ENCODE results near the gene IGF2R.

IGF2R gene

DNA sequence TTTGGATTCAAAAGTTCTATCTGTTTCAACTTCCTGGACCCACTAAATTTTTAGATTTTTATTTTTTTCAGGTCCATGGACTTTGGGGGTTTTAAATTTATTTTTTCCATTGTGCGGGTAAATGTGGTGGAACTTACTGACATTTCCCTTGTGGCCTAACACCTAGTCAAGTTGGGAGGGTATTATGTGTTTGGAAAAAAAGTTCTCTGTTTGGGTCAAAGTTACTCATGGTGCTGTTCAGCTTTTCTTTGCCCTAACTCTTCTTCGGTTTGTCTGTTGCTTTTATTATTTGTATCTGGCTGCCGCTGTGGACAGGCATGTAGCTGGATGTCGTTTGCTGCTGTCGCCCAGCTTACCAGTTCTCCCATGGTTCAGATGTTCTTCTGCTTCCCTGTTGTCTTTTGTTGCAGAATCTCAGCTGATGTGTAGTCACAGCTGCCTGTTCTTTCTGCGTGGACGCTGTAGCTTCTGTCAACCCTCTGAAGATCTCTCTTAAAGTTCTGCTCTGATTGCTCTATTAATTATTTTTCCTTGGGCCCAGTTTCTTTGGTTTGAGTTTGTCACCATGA lies 7.9 kb downstream of the IGF2R start:
- no peak for DNase-seq (ENCODE audit: low spot score in 2 of 2)
- Histone ChIP-seq H3K9me3 (no peaks in the 10 kb centered on the region), H3K4me1 (peaks cover 15% of the 10 kb centered on the region), H3K4me3 (no peak overlapping the region), H3K36me3 (replicated peaks) (no peaks in the 10 kb centered on the region), H3K27me3 (ENCODE audit: low read depth) (no peaks in the 10 kb centered on the region)
- in situ Hi-C loops (cut with MboI; ENCODE audit: low sequenced_read_pairs), result no loop called here

DNA sequence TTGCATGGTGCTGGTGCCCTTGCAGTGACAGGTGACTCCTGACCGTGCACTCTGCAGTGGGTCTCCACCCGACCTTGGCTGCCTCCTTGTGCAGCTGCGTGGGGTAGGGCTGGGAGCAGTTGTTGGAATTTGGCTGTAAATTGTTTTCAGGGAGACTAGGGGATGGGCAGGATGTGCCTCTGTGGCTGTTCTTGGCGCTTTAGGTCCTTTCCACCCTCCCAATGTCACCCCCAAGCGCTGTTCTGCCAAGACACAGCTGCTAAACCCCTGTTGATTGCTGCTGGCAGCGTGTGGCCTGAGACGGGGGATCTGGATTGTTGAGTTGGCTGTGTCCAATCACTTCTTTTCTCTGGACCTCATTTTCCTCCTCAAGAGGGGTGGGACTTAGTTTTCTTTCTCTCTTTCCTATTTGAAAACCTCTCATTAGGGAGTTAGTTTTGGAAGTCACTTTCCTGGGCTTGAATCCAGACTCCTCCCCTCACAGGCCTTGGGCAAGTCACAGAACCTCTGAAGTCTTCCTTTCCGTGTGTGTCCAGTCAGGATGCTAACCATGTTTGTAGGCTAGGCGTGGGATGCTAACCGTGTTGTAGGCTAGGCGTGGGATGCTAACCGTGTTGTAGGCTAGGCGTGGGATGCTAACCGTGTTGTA lies 8.5 kb downstream of the IGF2R start:
- no peak overlapping the region for H3K4me3 ChIP-seq
- H3K36me3 ChIP-seq (replicated peaks), result no peaks in the 10 kb centered on the region
- H3K9me3 ChIP-seq, result no peaks in the 10 kb centered on the region
- no peaks in the 10 kb centered on the region for H3K27me3 ChIP-seq (ENCODE audit: low read depth)
- DNase-seq (ENCODE audit: low spot score in 2 of 2), result peak in 1 of 2 experiments; percentile 23
- in situ Hi-C loops (cut with MboI; ENCODE audit: low sequenced_read_pairs), result no loop called here
- H3K4me1 ChIP-seq, result peaks cover 15% of the 10 kb centered on the region

DNA sequence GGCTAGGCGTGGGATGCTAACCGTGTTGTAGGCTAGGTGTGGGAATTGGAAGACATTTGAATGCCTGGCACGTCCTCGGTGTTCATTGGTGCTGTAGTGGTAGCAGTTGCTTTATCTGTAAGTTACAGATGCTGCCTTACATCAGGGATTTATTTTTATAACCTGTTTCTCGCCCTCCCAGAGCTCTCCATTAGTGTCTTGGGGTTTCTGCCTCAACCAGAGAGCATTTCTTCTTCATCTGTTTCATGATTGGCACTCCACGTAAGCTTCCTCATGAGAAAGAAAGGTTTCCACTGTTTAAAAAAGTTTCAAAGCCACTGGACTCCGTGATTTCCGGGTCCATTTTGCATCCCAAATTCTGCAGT lies 9.0 kb downstream of the IGF2R start:
- Histone ChIP-seq H3K27me3 (ENCODE audit: low read depth) (no peaks in the 10 kb centered on the region), H3K4me1 (peaks cover 15% of the 10 kb centered on the region), H3K36me3 (replicated peaks) (no peaks in the 10 kb centered on the region), H3K4me3 (no peak overlapping the region), H3K9me3 (no peaks in the 10 kb centered on the region)
- in situ Hi-C loops (cut with MboI; ENCODE audit: low sequenced_read_pairs), result no loop called here
- no peak for DNase-seq (ENCODE audit: low spot score in 2 of 2)

DNA sequence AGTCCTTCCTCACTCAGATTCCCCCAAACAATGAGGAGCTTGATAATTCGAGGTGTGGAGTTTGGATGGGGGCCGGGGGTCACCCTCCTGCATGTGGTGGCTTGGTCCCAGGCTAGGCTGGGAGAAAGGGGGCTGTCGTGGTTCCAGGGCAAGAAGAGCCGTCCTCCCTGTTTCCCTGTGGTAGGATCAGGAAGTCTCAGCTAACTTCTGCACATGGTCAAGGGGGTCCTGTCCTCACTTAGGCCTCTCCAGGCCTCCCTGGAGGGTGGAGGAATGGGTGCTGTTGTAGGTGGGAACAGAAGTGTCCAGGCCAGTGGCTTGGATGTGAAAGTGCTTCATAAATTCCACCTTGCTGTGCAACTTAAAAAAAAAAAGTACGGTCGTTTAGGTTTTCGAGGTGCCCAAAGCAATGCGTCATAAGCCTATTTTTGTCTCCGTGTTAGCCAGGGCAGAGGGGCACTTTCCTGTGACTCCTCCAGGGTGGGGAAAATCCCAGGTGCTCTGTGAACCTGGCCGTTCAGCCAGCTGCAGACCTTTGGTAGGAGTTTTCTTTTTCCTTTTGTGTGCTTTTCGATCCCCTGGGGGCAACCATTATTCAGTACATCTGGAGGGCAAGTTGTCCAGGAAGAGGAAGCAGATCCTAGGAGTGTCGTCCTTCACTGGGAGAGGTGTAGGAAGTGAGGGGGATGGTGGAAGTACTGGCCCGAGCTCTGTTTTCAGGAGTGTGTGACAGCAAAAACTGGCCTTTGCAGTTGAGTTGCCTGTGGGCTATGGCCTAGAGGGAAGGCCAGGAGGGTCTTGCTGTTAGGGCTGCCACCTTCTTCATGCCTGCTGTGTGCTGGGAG lies 9.6 kb downstream of the IGF2R start:
- no peaks in the 10 kb centered on the region for H3K27me3 ChIP-seq (ENCODE audit: low read depth)
- peaks cover 15% of the 10 kb centered on the region for H3K4me1 ChIP-seq
- no peaks in the 10 kb centered on the region for H3K9me3 ChIP-seq
- peak in 1 of 2 experiments; percentile 37 for DNase-seq (ENCODE audit: low spot score in 2 of 2)
- in situ Hi-C loops (cut with MboI; ENCODE audit: low sequenced_read_pairs), result no loop called here
- no peak overlapping the region for H3K4me3 ChIP-seq
- H3K36me3 ChIP-seq (replicated peaks), result no peaks in the 10 kb centered on the region

DNA sequence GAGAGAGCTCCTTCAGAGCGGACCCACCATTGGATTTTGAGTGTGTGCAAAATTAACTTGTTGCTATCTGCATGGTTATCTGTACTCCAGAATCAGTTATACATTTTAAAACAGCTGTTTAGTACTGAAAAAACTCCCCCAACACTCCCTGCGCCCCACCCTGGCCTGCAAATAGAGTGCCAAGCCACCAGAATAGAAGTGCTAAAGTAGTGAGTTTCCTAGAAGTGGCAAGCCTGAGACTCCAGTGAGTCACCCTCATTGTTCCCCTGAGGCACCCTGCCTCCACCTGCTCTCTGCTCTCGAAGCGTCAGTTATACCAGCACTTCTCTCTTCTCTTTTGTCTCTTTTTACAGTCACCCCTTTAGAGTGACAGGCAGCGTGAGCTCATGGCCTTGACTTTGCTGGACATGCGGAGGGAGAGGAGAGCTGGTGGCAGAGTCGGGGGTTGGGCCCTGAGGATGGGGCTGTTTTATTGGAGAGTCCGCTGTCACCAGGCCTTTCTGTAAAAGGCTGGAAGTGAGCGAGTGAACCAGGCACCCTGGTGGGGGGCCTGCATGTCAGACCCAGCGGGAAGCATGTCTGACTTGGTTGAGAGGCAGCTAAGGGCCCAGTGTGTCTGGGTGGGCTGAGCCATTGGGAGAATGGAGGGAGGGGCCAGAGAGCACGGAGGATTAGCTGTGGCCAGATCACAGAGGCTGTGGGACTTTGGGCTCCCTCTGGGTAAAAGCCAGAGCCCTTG lies 10.4 kb downstream of the IGF2R start:
- Histone ChIP-seq H3K4me1 (peaks cover 15% of the 10 kb centered on the region), H3K9me3 (no peaks in the 10 kb centered on the region), H3K27me3 (ENCODE audit: low read depth) (no peaks in the 10 kb centered on the region), H3K36me3 (replicated peaks) (no peaks in the 10 kb centered on the region), H3K4me3 (no peak overlapping the region)
- peak; percentile 56 to 63 for DNase-seq (ENCODE audit: low spot score in 2 of 2)
- in situ Hi-C loops (cut with MboI; ENCODE audit: low sequenced_read_pairs), result no loop called here

DNA sequence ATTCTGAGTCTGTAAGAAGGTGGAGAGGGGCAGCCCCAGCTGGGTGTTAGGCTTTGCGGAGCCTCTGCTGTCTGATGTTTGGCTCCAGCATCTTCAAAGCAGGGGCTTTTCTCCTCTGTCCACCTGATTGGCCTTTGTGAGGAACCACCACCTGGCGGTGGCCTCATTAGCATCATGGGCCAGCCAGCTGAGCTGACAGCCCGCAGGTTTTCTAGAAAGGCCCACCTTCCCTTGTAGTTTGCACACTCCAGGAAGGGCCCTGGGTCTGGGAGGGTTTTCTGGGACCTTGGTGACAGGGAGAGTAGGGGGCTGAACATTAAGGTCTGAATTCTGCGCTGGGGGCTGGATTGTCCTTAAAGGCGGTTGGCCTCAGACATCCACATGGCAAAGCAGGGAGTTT lies 11.6 kb downstream of the IGF2R start:
- DNase-seq (ENCODE audit: low spot score in 2 of 2), result no peak
- no peaks in the 10 kb centered on the region for H3K27me3 ChIP-seq (ENCODE audit: low read depth)
- peaks cover 15% of the 10 kb centered on the region for H3K4me1 ChIP-seq
- H3K9me3 ChIP-seq, result no peaks in the 10 kb centered on the region
- in situ Hi-C loops (cut with MboI; ENCODE audit: low sequenced_read_pairs), result no loop called here
- no peaks in the 10 kb centered on the region for H3K36me3 ChIP-seq (replicated peaks)
- no peak overlapping the region for H3K4me3 ChIP-seq

DNA sequence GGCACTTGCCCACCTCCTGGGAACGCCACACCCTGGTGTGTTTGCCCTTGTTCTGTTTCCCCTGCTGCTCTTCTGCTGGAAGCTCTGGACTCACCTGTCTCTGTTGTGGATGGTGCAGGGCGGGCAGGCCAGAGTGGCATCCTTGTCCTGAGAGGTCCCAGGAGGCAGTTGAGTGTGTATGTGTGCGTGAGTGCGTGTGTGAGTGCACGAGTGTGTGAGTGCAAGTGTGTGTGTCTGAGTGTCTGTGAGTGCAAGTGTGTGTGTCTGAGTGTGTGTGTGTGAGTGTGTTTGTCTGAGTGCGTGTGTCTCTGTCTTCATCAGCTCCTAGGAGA lies 12.2 kb downstream of the IGF2R start:
- H3K4me3 ChIP-seq, result no peak overlapping the region
- in situ Hi-C loops (cut with MboI; ENCODE audit: low sequenced_read_pairs), result no loop called here
- no peaks in the 10 kb centered on the region for H3K36me3 ChIP-seq (replicated peaks)
- no peaks in the 10 kb centered on the region for H3K9me3 ChIP-seq
- H3K27me3 ChIP-seq (ENCODE audit: low read depth), result no peaks in the 10 kb centered on the region
- H3K4me1 ChIP-seq, result peaks cover 15% of the 10 kb centered on the region
- DNase-seq (ENCODE audit: low spot score in 2 of 2), result no peak

DNA sequence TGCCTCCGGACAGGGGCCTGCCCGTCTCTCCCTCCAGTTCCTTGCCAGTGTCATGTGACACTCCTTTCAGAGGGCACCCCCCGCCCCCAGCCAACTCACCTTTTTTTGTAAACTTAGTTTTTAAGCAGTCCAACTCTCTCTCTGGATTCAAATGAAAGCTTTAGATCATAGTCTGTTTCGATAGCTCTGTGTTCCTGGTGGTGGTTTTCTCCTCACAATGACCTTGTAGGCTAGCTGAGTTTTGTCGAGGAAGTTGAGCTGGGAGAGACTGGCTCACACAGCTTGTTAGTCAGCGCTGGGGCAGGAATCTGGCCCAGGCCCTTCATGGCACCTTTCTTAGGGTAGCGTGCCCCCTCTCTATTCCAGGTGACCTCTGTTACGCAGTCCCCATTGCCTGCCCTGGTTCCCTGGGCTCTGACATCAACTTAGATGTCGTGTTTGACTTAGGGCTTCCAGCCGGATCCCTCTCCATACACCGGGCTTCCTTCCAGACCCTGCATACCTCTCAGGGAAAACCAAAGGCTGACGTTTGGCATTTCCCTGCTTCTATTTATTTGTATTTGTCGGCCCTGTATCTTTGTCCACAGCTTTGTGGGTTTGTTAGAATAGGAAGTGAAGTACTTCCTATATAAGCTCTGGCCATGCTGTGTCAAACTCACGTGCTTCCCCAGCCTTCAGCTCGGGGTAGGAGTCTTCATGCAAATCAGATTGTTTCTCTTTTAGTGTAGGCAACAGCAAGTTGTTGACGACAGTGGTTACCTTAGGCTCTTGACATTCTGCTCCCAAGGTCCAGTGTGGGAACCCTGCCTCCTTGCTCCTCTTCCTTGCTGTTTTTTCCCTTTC lies 12.7 kb downstream of the IGF2R start:
- Histone ChIP-seq H3K36me3 (replicated peaks) (no peaks in the 10 kb centered on the region), H3K9me3 (no peaks in the 10 kb centered on the region), H3K4me3 (no peak overlapping the region), H3K4me1 (peaks cover 15% of the 10 kb centered on the region), H3K27me3 (ENCODE audit: low read depth) (no peaks in the 10 kb centered on the region)
- in situ Hi-C loops (cut with MboI; ENCODE audit: low sequenced_read_pairs), result no loop called here
- DNase-seq (ENCODE audit: low spot score in 2 of 2), result no peak

DNA sequence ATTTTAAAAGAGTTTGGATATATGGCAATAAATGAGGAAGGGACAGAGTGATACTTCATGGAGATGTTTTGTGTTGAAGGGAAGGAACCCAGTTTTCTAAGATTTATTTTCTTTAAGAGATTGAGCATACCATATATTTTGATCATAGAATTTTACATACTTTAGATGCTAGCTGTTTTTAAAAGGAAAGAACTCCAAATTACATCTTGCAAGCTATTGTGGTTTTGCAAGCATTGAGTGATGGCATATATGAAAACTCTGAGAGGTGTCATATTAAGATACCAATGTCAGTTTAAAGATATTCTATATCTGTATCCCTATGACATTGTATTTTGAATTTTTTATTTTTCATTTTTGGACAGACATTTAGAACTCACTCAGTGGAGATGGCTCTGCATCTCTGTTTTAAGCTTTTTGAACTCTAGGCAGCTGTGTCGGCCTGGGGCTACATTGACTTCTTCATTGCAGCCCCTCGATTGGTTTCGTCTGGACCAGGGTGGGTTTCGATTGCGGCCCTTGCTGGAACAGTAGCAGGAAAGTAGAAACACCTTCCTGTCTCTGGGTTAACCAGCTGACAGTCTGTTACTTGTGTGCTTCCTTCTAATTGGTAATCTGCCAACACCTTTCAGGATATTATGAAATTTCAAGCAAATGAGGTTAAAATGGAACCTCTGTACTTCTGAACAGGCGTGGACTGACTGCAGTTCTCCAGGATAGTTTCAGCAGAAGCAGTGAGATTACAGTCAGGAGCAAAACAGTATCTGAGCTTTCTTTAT lies 14.0 kb downstream of the IGF2R start:
- Histone ChIP-seq H3K4me1 (peaks cover 15% of the 10 kb centered on the region), H3K36me3 (replicated peaks) (no peaks in the 10 kb centered on the region), H3K9me3 (no peaks in the 10 kb centered on the region), H3K4me3 (no peak overlapping the region), H3K27me3 (ENCODE audit: low read depth) (no peaks in the 10 kb centered on the region)
- no peak for DNase-seq (ENCODE audit: low spot score in 2 of 2)
- in situ Hi-C loops (cut with MboI; ENCODE audit: low sequenced_read_pairs), result no loop called here

DNA sequence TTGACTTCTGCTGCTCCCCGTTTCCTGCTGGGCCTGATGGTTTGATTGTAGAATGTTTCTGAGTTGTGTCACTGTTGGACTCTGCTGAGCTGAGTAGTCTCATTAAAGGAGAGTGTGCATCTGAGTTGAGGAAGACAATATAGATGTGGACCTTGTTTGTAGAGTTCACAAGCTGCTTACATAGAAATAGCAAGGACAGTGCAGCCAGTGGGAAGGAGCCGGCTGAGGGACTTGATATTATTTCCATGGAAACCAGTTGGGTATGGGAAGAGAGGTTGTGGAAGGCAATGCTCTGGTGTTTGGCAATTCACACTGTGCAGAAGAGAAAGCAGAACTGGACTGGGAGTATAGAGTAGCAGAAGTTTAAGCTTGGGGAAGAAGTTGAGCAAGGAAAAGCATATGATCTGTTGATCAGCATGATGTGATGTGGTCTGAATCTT lies 14.8 kb downstream of the IGF2R start:
- Histone ChIP-seq H3K9me3 (no peaks in the 10 kb centered on the region), H3K4me3 (no peak overlapping the region), H3K4me1 (peaks cover 12% of the 10 kb centered on the region), H3K36me3 (replicated peaks) (no peaks in the 10 kb centered on the region), H3K27me3 (ENCODE audit: low read depth) (no peaks in the 10 kb centered on the region)
- in situ Hi-C loops (cut with MboI; ENCODE audit: low sequenced_read_pairs), result no loop called here
- DNase-seq (ENCODE audit: low spot score in 2 of 2), result no peak

DNA sequence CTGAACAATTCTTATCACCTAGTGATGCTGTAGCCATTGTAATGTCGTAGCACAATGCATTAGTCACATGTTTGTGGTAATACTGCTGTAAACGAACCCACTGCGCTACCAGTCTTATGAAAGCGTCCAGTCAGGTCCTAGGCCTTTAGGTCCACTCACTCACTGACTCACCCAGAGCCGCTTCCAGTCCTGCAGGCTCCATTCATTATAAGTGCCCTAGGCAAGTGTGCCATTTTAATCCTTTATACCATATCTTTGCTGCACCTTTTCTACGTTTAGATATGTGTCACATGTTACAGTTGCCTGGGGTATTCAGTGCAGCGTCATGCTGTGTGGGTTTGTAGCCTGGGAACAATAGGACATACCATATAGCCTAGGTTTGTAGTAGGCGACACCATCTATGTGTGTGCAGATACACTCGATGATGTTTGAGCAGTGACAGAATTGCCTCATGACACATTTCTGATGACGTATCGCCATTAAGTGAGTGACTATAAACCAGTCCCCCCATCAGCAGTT lies 15.4 kb downstream of the IGF2R start:
- no peaks in the 10 kb centered on the region for H3K36me3 ChIP-seq (replicated peaks)
- H3K9me3 ChIP-seq, result no peaks in the 10 kb centered on the region
- no peaks in the 10 kb centered on the region for H3K27me3 ChIP-seq (ENCODE audit: low read depth)
- DNase-seq (ENCODE audit: low spot score in 2 of 2), result no peak
- no peak overlapping the region for H3K4me3 ChIP-seq
- H3K4me1 ChIP-seq, result peaks cover 5% of the 10 kb centered on the region
- in situ Hi-C loops (cut with MboI; ENCODE audit: low sequenced_read_pairs), result no loop called here

DNA sequence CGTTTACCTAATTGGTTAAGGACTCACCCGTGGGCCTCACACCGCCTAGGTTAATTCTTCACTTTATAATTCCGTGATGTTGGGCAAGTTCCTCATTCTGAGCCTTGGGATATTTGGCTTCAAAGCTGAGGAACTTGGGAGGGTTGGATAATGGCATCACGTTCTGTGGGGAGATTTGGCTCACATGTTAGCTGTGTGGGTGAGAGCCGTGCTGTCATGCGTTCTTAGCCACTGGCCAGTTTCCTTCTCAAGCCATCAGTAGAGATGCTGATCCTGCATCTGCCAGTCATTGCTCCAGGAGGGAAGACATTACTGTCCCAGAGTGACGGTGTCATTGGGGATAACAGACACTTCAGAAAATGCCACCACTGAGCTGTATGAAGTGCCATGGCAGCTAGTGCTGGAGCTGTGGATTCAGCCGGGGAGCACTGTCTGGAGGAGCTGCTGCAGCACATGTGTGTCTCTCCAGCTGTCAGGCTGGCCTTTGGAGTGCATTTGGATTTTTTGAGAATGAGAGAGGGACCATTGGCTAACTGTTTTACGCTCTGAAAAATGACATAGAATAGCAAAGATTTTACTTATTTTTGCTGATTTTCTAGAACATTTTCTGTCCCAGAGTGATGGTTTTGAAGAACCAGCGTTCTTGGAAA lies 16.5 kb downstream of the IGF2R start:
- no peak for DNase-seq (ENCODE audit: low spot score in 2 of 2)
- in situ Hi-C loops (cut with MboI; ENCODE audit: low sequenced_read_pairs), result no loop called here
- Histone ChIP-seq H3K27me3 (ENCODE audit: low read depth) (no peaks in the 10 kb centered on the region), H3K4me1 (no peaks in the 10 kb centered on the region), H3K4me3 (no peak overlapping the region), H3K9me3 (no peaks in the 10 kb centered on the region), H3K36me3 (replicated peaks) (no peaks in the 10 kb centered on the region)

Measured in HAP-1 (cell line).